ENCODE measurements around the gene LRRN4.

The LRRN4 gene

GRCh38 chr20:6000871-6001270, 53.0 kb downstream of the LRRN4 start:
- peaks cover 1% of the 10 kb centered on the region for H3K36me3 ChIP-seq (ENCODE audit: control insufficient read depth, insufficient read depth, low read length, severe bottlenecking)
- no peak for DNase-seq (ENCODE audit: low read depth)
- peaks cover 4% of the 10 kb centered on the region for H3K4me1 ChIP-seq (ENCODE audit: control insufficient read depth, insufficient read depth, low read length)
- H3K27me3 ChIP-seq (replicated peaks; ENCODE audit: control insufficient read depth, insufficient read depth, low read length) = no peaks in the 10 kb centered on the region
- H3K4me3 ChIP-seq (ENCODE audit: low read length) = no peak overlapping the region
- H3K9ac ChIP-seq (ENCODE audit: low read length) = no peak overlapping the region
- H3K9me3 ChIP-seq (ENCODE audit: control insufficient read depth, low read length) = no peaks in the 10 kb centered on the region

DNA sequence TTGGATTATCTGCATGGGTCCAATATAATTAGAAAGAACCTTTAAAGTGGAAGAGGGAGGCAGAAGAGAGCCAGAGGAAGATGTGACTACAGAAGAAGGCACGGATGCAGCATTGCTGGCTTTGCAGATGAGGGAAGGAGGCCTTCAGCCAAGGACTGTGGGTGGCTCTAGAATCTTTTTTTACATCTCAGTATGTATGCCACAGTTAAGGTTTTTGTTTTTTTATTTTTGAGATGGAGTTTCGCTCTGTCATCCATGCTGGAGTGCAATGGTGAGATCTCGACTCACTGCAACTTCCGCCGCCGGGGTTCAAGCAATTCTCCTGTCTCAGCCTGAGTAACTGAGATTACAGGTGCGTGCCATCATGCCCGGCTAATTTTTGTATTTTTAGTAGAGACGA, 54.1 kb downstream of the LRRN4 start:
- Histone ChIP-seq H3K4me3 (ENCODE audit: low read length) (no peak overlapping the region), H3K9ac (ENCODE audit: low read length) (no peak overlapping the region), H3K9me3 (ENCODE audit: control insufficient read depth, low read length) (no peaks in the 10 kb centered on the region), H3K4me1 (ENCODE audit: control insufficient read depth, insufficient read depth, low read length) (no peaks in the 10 kb centered on the region), H3K27me3 (replicated peaks; ENCODE audit: control insufficient read depth, insufficient read depth, low read length) (no peaks in the 10 kb centered on the region), H3K36me3 (ENCODE audit: control insufficient read depth, insufficient read depth, low read length, severe bottlenecking) (peaks cover 9% of the 10 kb centered on the region)
- no peak for DNase-seq (ENCODE audit: low read depth)

DNA sequence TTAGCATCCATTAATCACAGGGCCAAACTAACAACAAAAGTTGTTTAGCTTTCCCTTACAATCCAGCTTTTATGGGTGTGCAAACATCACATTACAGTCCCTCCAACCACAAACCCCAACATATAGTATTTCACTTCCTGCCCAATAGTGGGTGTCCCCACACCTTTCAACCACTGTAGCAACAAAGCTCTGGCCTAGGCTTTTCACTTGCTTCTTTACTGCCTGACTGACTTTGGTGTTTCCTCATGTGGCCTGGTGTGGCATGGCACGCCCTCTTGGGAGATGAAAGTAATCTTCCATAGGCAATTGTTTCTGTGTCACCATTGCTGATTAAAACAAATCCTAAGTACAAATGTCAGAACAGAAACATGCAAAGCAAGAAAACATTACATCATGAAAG, 57.1 kb downstream of the LRRN4 start:
- peaks cover 15% of the 10 kb centered on the region for H3K36me3 ChIP-seq (ENCODE audit: control insufficient read depth, insufficient read depth, low read length, severe bottlenecking)

DNA sequence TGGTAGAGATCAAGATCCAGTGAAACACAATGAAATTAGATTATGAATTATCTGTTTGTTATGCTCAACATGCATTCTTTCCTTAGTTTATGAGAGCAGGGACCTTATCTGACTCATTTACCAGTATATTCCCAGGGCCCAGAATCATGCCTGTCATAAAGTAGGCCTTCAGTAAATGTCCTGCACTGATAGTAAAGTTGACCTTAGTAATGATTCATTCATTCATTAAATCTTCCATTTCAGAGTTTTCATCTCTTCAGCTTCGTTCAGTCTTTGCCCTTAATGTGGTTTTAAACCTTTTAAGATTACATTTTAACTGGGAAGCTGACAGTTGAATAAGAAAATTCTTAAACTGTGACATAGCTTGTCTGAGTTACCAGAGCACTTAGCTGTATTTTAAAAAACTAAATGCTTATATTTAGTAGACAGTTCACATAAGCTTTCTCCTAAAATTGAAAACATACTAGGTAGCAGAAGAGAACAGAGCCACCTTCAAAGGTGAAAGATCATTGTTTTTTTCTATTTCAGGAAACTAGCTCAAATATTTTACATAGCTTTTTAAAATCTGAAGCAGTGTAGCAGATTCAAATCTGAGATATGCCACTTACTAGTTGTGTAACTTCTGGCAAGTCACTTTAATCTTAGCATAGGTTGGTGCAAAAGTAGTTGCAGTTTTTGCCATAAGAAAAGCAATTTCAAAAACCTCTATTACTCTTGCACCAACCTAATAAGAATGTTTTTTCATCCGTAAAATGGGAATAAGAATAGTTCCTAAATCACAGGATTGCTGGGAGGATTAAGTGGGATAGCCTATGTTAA, 62.0 kb downstream of the LRRN4 start:
- Histone ChIP-seq H3K4me3 (ENCODE audit: low read length) (no peak overlapping the region), H3K9me3 (ENCODE audit: control insufficient read depth, low read length) (no peaks in the 10 kb centered on the region), H3K27me3 (replicated peaks; ENCODE audit: control insufficient read depth, insufficient read depth, low read length) (no peaks in the 10 kb centered on the region), H3K9ac (ENCODE audit: low read length) (peak overlapping the region; percentile 13), H3K36me3 (ENCODE audit: control insufficient read depth, insufficient read depth, low read length, severe bottlenecking) (peaks cover 22% of the 10 kb centered on the region), H3K4me1 (ENCODE audit: control insufficient read depth, insufficient read depth, low read length) (peaks cover 13% of the 10 kb centered on the region)
- peak; percentile 29 for DNase-seq (ENCODE audit: low read depth)

More for the DNA sequence above, 57.1 kb downstream of the LRRN4 start:
- Histone ChIP-seq H3K27me3 (replicated peaks; ENCODE audit: control insufficient read depth, insufficient read depth, low read length) (no peaks in the 10 kb centered on the region), H3K4me3 (ENCODE audit: low read length) (no peak overlapping the region), H3K9me3 (ENCODE audit: control insufficient read depth, low read length) (no peaks in the 10 kb centered on the region), H3K4me1 (ENCODE audit: control insufficient read depth, insufficient read depth, low read length) (peaks cover 7% of the 10 kb centered on the region), H3K9ac (ENCODE audit: low read length) (no peak overlapping the region)
- DNase-seq (ENCODE audit: low read depth) = no peak

DNA sequence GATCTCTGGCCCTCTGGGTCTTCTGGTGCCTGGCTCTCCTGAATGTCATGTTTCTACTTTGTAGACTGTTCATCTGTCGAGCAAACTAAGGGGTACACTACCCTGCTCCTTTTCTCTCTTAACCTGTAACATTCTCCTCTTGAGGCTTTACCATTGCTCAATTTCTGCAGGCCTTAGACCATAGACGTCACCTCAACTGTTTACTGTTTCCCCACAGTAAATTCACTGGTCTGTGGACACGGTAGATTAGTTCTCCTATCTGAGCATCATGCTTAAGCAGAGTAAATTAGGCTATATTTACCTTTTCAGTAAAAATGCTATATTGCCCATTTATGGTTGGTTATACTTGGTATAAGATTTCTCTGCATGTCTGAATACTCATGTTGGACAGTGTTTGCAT, 62.9 kb downstream of the LRRN4 start:
- Histone ChIP-seq H3K9me3 (ENCODE audit: control insufficient read depth, low read length) (no peaks in the 10 kb centered on the region), H3K27me3 (replicated peaks; ENCODE audit: control insufficient read depth, insufficient read depth, low read length) (no peaks in the 10 kb centered on the region), H3K9ac (ENCODE audit: low read length) (no peak overlapping the region), H3K4me1 (ENCODE audit: control insufficient read depth, insufficient read depth, low read length) (peaks cover 13% of the 10 kb centered on the region), H3K36me3 (ENCODE audit: control insufficient read depth, insufficient read depth, low read length, severe bottlenecking) (peaks cover 22% of the 10 kb centered on the region), H3K4me3 (ENCODE audit: low read length) (no peak overlapping the region)
- no peak for DNase-seq (ENCODE audit: low read depth)
